Pancreas (tissue), 10 donors: ENCODE results near the gene NCBP2L. TPM values are rescaled to one million over a fixed set of nuclear protein-coding genes. Genes with fewer than 3 reads are reported as not detected.

Experiments
- ATAC-seq, 4 donors: fragments of 200-7000 bp; cut with Tn5 transposase; one replicate each; pipeline versions ENCODE4 v1.8.0 to v1.9.1; 2020; ENCODE audit warnings: mild to moderate bottlenecking in 4 of 4, moderate library complexity in 4 of 4
- DNase-seq, 6 donors: peaks; one replicate each; pipeline ENCODE4 v3.0.0-alpha.2; 2020
- FAIRE-seq: peaks from 2 replicates; lab custom pipeline; 2012; peaks lifted over from hg19 to GRCh38; lab: Jason Lieb, UNC
- H3K27ac ChIP-seq, 4 donors: fragments of 200-600 bp; sonication (generic); 1 replicate in 3 of 4; 2 replicates in 1 of 4; pipeline versions ENCODE4 v1.5.0 to v1.8.0; 2020
- H3K27me3 ChIP-seq, 4 donors: fragments of 200-600 bp; one replicate each; pipeline ENCODE4 v1.8.0; 2021
- H3K36me3 ChIP-seq, 3 donors: fragments of 200-600 bp; sonication (generic) in 1 of 3; one replicate each; pipeline versions ENCODE4 v1.5.0 to v1.8.0; 2020 to 2021
- H3K4me1 ChIP-seq, 3 donors: fragments of 200-600 bp; one replicate each; pipeline ENCODE4 v1.8.0; 2021
- H3K4me3 ChIP-seq, 4 donors: fragments of 200-600 bp; sonication (generic) in 2 of 4; one replicate each; pipeline versions ENCODE4 v1.5.0 to v1.8.0; 2020 to 2021
- H3K9me3 ChIP-seq, 4 donors: fragments of 200-600 bp; one replicate each; pipeline ENCODE4 v1.8.0; 2021
- CTCF ChIP-seq, 4 donors: fragments of 200-600 bp; sonication (generic) in 3 of 4; IDR thresholded peaks; one replicate each; pipeline versions ENCODE4 v1.5.0 to v1.8.0; 2021; ENCODE audit warnings: antibody characterized with exemption in 4 of 4
- WGBS, 2 donors: extraction: QIAGEN DNeasy Blood & Tissue Kit; methylation state at CpG; one replicate each; pipeline ENCODE4 v1.1.7; 2013; 5-methylcytosine and 5-hydroxymethylcytosine counted together
- intact Hi-C, 3 donors: fragments of 100-400 bp; cut with DNase I; formaldehyde crosslinking; loops; one replicate each; pipeline versions ENCODE4 v1.11.1 to v1.14.2; 2022
- polyA plus RNA-seq, 2 donors: library from polyadenylated mRNA; stranded (reverse); fragments of 200-250 nt; gene quantifications; one replicate each; pipeline ENCODE4 v1.2.3, GENCODE V29; 2013
- total RNA-seq, 6 donors: library from RNA; stranded (reverse); fragmentation: NEBNext Ultra II Directional in 4 of 6; extraction: Animal tissue kit (Norgen Biotek cat#: 25700) in 4 of 6; gene quantifications; one replicate each; pipeline versions ENCODE4 v1.2.1 to v1.2.4, GENCODE V29; 2021 to 2023
- donor health status: healthy with polysubstance abuse.
- donor health status: DM: no; HTN: no; CAD: no; lungs with moderate emphysema.
- donor health status: DM: no; HTN: no; CAD: no.
- donor health status: control.
- donor health status: control.
- donor health status: Bipolar disorder and iron deficiency.
- donor health status: DM: yes; HTN: yes; CAD: no.
- donor health status: DM: no; HTN: no; CAD: no.
- donor health status: DM: no; HTN: no; CAD: no.
- donor health status: DM: yes; HTN: yes; CAD: no.

Gene NCBP2L
- total and polyA plus RNA-seq, 8 donors = 0.11 to 0.38 (median 0.20) TPM; not detected in 3

- DNase-seq (no peak), FAIRE-seq (no peak), ATAC-seq (no peak)
- Histone ChIP-seq H3K27ac (no peak overlapping the region), H3K36me3 (no peaks in the 10 kb centered on the region), H3K27me3 (no peaks in the 10 kb centered on the region), H3K4me1 (peaks cover 0 to 3% (median 0%) of the 10 kb centered on the region in 3 donors), H3K9me3 (no peaks in the 10 kb centered on the region), H3K4me3 (no peak overlapping the region)
- no peak for TF ChIP-seq CTCF (IDR thresholded peaks at IDR 0.05)
- 97% methylated on average over 6 of the region's 6 CpGs for WGBS, 2 donors
- intact Hi-C loops = no loop called here
Measured at GRCh38 chrX:107750263-107750662, 27.3 kb upstream of the NCBP2L start.

GRCh38 chrX:107750861-107751445 is 26.6 kb upstream of the NCBP2L start:
- DNase-seq (no peak), ATAC-seq (no peak), FAIRE-seq (no peak)
- Histone ChIP-seq H3K4me3 (no peak overlapping the region), H3K4me1 (peaks cover 0 to 8% (median 0%) of the 10 kb centered on the region in 3 donors), H3K9me3 (no peaks in the 10 kb centered on the region), H3K27ac (no peak overlapping the region), H3K36me3 (no peaks in the 10 kb centered on the region), H3K27me3 (no peaks in the 10 kb centered on the region)
- no peak for TF ChIP-seq CTCF (IDR thresholded peaks at IDR 0.05)
- intact Hi-C loops = no loop called here
- WGBS, 2 donors = 83 to 89% methylated on average over 7 of the region's 7 CpGs

- ATAC-seq (no peak), DNase-seq (no peak), FAIRE-seq (no peak)
- Histone ChIP-seq H3K9me3 (no peaks in the 10 kb centered on the region), H3K27me3 (no peaks in the 10 kb centered on the region), H3K36me3 (no peaks in the 10 kb centered on the region), H3K4me3 (no peak overlapping the region), H3K27ac (no peak overlapping the region), H3K4me1 (peaks cover 0 to 11% (median 0%) of the 10 kb centered on the region in 3 donors)
- intact Hi-C loops = no loop called here
- 88 to 89% methylated on average over 3 of the region's 3 CpGs for WGBS, 2 donors
- TF ChIP-seq CTCF (IDR thresholded peaks at IDR 0.05) = no peak
Measured at GRCh38 chrX:107752043-107752442, 25.5 kb upstream of the NCBP2L start.

- no peak overlapping the region for H3K27ac ChIP-seq
- FAIRE-seq = no peak
- ATAC-seq = no peak
- H3K36me3 ChIP-seq = no peaks in the 10 kb centered on the region
- peaks cover 0 to 11% (median 0%) of the 10 kb centered on the region in 3 donors for H3K4me1 ChIP-seq
- TF ChIP-seq CTCF (IDR thresholded peaks at IDR 0.05) = no peak
- H3K4me3 ChIP-seq = no peak overlapping the region
- 81 to 83% methylated on average over 3 of the region's 3 CpGs for WGBS, 2 donors
- DNase-seq = no peak
- intact Hi-C loops = no loop called here
- no peaks in the 10 kb centered on the region for H3K9me3 ChIP-seq
- H3K27me3 ChIP-seq = no peaks in the 10 kb centered on the region
Measured at GRCh38 chrX:107752714-107753113, 24.8 kb upstream of the NCBP2L start.

- 84 to 88% methylated on average over 4 of the region's 4 CpGs for WGBS, 2 donors
- intact Hi-C loops = no loop called here
- H3K4me3 ChIP-seq = no peak overlapping the region
- no peak overlapping the region for H3K27ac ChIP-seq
- ATAC-seq (peak in 1 of 4 donors; percentile 20), DNase-seq (no peak), FAIRE-seq (no peak)
- no peaks in the 10 kb centered on the region for H3K9me3 ChIP-seq
- no peak for TF ChIP-seq CTCF (IDR thresholded peaks at IDR 0.05)
- H3K4me1 ChIP-seq = peaks cover 0 to 10% (median 0%) of the 10 kb centered on the region in 3 donors
- no peaks in the 10 kb centered on the region for H3K27me3 ChIP-seq
- no peaks in the 10 kb centered on the region for H3K36me3 ChIP-seq
Measured at GRCh38 chrX:107753187-107753586, 24.3 kb upstream of the NCBP2L start.
